Activated naive CD8-positive, alpha-beta T cell treated with anti-CD3 and anti-CD28 coated beads, Interleukin-2, amount 10 ng/mL, durations not matched to agents 7 days and 5 days (primary cell): ENCODE data around the gene CNGB1. TPM values are rescaled to one million over a fixed set of nuclear protein-coding genes. Genes with fewer than 3 reads are reported as not detected.

ENCODE experiments used
- ATAC-seq: fragments of 150-1000 bp; cut with Tn5 transposase; one replicate; pipeline ENCODE4 v1.10.0; 2021; ENCODE audit warnings: low read depth, moderate library complexity
- POLR2A ChIA-PET: fragments of 350-600 bp; sonication (Branson Sonifier 250); formaldehyde crosslinking; loops from one replicate; lab custom pipeline; 2021; ENCODE audit warnings: antibody characterized with exemption; lab: Charles Lee
- DNase-seq: peaks from one replicate; pipeline ENCODE4 v3.0.0; 2021
- H3K27ac Mint-ChIP-seq: one replicate; pipeline ENCODE4 v1.8.0; 2022; ENCODE audit warnings: mild to moderate bottlenecking, mixed read lengths
- H3K27me3 Mint-ChIP-seq: one replicate; pipeline ENCODE4 v1.8.0; 2022; ENCODE audit warnings: mild to moderate bottlenecking, moderate library complexity, mixed read lengths
- H3K36me3 Mint-ChIP-seq: one replicate; pipeline ENCODE4 v1.8.0; 2021; ENCODE audit warnings: mild to moderate bottlenecking, mixed read lengths
- H3K4me1 Mint-ChIP-seq: one replicate; pipeline ENCODE4 v1.8.0; 2021; ENCODE audit warnings: mixed read lengths
- H3K4me3 Mint-ChIP-seq: one replicate; pipeline ENCODE4 v1.8.0; 2022; ENCODE audit warnings: mild to moderate bottlenecking, moderate library complexity, mixed read lengths
- H3K9me3 Mint-ChIP-seq: one replicate; pipeline ENCODE4 v1.8.0; 2021; ENCODE audit warnings: mixed read lengths
- total RNA-seq, 2 experiments: library from RNA; stranded (reverse); gene quantifications; one replicate each; pipeline ENCODE4 v1.2.3, GENCODE V29; 2021

CNGB1 gene
- total RNA-seq, 2 experiments from 2014 or later = not detected

GRCh38 chr16:57961538-57961937, 9.4 kb downstream of the CNGB1 start:
- no peak overlapping the region for H3K4me3 Mint-ChIP-seq
- ATAC-seq (no peak), DNase-seq (no peak)
- POLR2A ChIA-PET = no interaction called here
- H3K27me3 Mint-ChIP-seq = no peaks in the 10 kb centered on the region
- H3K4me1 Mint-ChIP-seq = no peaks in the 10 kb centered on the region
- no peaks in the 10 kb centered on the region for H3K9me3 Mint-ChIP-seq
- no peaks in the 10 kb centered on the region for H3K36me3 Mint-ChIP-seq
- no peak overlapping the region for H3K27ac Mint-ChIP-seq

GRCh38 chr16:57960826-57961472, 10.0 kb downstream of the CNGB1 start:
- POLR2A ChIA-PET = no interaction called here
- no peak overlapping the region for H3K27ac Mint-ChIP-seq
- no peak for DNase-seq

DNA sequence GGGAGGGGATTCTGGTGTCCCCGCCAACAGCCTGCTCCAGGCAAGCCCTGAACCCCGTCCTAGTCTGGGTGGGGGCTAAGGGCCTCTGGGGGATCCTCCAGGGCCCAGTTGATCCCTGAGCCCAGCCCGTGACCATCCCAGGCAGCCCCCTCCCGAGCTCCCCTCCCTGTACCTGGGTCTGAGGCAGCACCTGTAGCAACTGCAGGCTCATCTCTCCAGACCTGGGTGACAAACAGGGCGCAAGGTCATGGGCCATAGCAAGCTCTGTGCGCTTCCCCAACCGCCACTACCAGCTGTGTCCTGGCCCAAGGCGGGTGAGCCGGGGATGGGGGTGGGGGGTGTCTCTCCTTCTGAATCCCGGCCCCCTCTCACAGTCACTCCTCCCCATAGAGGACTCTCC, 10.6 kb downstream of the CNGB1 start:
- no peaks in the 10 kb centered on the region for H3K4me1 Mint-ChIP-seq
- POLR2A ChIA-PET = no interaction called here
- ATAC-seq = no peak
- no peak overlapping the region for H3K27ac Mint-ChIP-seq
- no peaks in the 10 kb centered on the region for H3K27me3 Mint-ChIP-seq
- H3K36me3 Mint-ChIP-seq = no peaks in the 10 kb centered on the region
- H3K9me3 Mint-ChIP-seq = no peaks in the 10 kb centered on the region
- no peak overlapping the region for H3K4me3 Mint-ChIP-seq
- DNase-seq = no peak

More at GRCh38 chr16:57960826-57961472, 10.0 kb downstream of the CNGB1 start:
- no peaks in the 10 kb centered on the region for H3K4me1 Mint-ChIP-seq
- H3K36me3 Mint-ChIP-seq = no peaks in the 10 kb centered on the region
- no peak for ATAC-seq
- no peak overlapping the region for H3K4me3 Mint-ChIP-seq
- no peaks in the 10 kb centered on the region for H3K9me3 Mint-ChIP-seq
- H3K27me3 Mint-ChIP-seq = no peaks in the 10 kb centered on the region

GRCh38 chr16:57959804-57960203, 11.1 kb downstream of the CNGB1 start:
- no peak for DNase-seq
- Mint-ChIP-seq H3K4me3 (no peak overlapping the region), H3K9me3 (no peaks in the 10 kb centered on the region), H3K36me3 (no peaks in the 10 kb centered on the region), H3K27ac (no peak overlapping the region), H3K27me3 (no peaks in the 10 kb centered on the region), H3K4me1 (no peaks in the 10 kb centered on the region)
- POLR2A ChIA-PET = no interaction called here
- no peak for ATAC-seq

DNA sequence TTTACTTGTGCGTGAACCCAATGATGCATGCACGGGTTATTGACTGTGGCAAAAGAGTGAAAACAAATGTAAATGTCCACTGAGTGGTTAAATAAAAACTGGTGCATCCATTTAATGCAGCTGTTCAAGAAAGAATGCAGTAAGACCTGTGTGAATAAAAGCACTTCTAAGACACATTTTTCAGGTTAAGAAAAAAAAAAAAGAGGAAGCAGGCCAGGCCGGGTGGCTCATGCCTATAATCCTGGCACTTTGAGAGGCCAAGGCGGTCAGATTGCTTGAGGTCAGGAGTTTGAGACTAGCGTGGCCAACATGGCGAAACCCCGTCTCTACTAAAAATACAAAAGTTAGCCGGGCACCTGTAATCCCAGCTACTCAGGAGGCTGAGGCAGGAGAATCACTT, 11.8 kb downstream of the CNGB1 start:
- Mint-ChIP-seq H3K27me3 (no peaks in the 10 kb centered on the region), H3K27ac (no peak overlapping the region), H3K36me3 (no peaks in the 10 kb centered on the region), H3K4me1 (no peaks in the 10 kb centered on the region), H3K9me3 (no peaks in the 10 kb centered on the region), H3K4me3 (no peak overlapping the region)
- POLR2A ChIA-PET = no interaction called here
- ATAC-seq = no peak
- no peak for DNase-seq

- DNase-seq (no peak), ATAC-seq (no peak)
- no peak overlapping the region for H3K27ac Mint-ChIP-seq
- H3K9me3 Mint-ChIP-seq = no peaks in the 10 kb centered on the region
- no peaks in the 10 kb centered on the region for H3K27me3 Mint-ChIP-seq
- no peaks in the 10 kb centered on the region for H3K4me1 Mint-ChIP-seq
- H3K36me3 Mint-ChIP-seq = no peaks in the 10 kb centered on the region
- POLR2A ChIA-PET = interaction anchor here (0.6 kb wide), 1 partner anchor 311 kb away, joined by 3 read pairs; no protein-coding TSS in a partner anchor
- no peak overlapping the region for H3K4me3 Mint-ChIP-seq
These were observed 12.4 kb downstream of the CNGB1 start for GRCh38 chr16:57958544-57958943.

GRCh38 chr16:57957673-57958392, 13.1 kb downstream of the CNGB1 start:
- ATAC-seq (no peak), DNase-seq (no peak)
- Mint-ChIP-seq H3K4me1 (no peaks in the 10 kb centered on the region), H3K9me3 (no peaks in the 10 kb centered on the region), H3K36me3 (no peaks in the 10 kb centered on the region), H3K27ac (no peak overlapping the region), H3K27me3 (no peaks in the 10 kb centered on the region), H3K4me3 (no peak overlapping the region)
- POLR2A ChIA-PET = no interaction called here

- Mint-ChIP-seq H3K27ac (no peak overlapping the region), H3K36me3 (no peaks in the 10 kb centered on the region), H3K4me1 (no peaks in the 10 kb centered on the region), H3K4me3 (no peak overlapping the region), H3K27me3 (no peaks in the 10 kb centered on the region), H3K9me3 (no peaks in the 10 kb centered on the region)
- DNase-seq (no peak), ATAC-seq (no peak)
- POLR2A ChIA-PET = no interaction called here
These were observed 13.8 kb downstream of the CNGB1 start for GRCh38 chr16:57956924-57957672.

- Mint-ChIP-seq H3K27ac (no peak overlapping the region), H3K27me3 (no peaks in the 10 kb centered on the region), H3K36me3 (no peaks in the 10 kb centered on the region), H3K9me3 (no peaks in the 10 kb centered on the region), H3K4me1 (no peaks in the 10 kb centered on the region), H3K4me3 (no peak overlapping the region)
- POLR2A ChIA-PET = no interaction called here
- DNase-seq (no peak), ATAC-seq (no peak)
These were observed 14.6 kb downstream of the CNGB1 start for GRCh38 chr16:57956270-57956808.

DNA sequence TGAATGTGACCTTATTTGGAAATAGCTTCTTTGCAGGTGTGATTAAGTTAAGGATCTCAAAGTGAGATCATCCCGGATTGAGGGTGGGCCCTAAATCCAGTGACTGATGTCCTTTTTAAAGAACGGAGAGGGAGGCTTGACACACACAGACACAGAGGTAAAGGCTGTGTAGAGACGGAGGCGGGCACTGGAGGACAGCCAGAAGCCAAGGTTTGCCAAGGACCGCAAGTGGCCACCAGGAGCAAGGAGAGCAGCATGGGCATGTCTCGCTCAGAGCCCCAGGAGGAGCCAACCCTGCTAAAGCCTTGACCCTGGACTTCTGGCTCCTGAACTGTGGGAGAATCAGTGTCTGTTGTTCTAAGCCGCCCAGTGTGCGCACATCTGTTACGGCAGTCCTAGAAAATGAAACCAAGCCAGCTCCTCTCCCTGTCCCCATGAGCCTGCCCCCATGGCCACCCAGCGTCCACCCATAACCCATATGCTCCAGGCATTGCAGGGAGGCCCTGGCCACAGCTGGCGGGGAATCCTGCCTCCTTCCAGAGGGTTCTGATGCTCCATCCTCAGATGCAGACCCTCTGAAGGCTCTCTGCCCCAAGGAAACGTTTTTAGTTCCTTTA, 15.2 kb downstream of the CNGB1 start:
- ATAC-seq = no peak

GRCh38 chr16:57953857-57954256, 17.1 kb downstream of the CNGB1 start:
- H3K4me1 Mint-ChIP-seq = no peaks in the 10 kb centered on the region
- no peak for ATAC-seq
- H3K27me3 Mint-ChIP-seq = no peaks in the 10 kb centered on the region
- H3K36me3 Mint-ChIP-seq = no peaks in the 10 kb centered on the region
- H3K4me3 Mint-ChIP-seq = no peak overlapping the region
- no peak for DNase-seq
- POLR2A ChIA-PET = no interaction called here
- H3K27ac Mint-ChIP-seq = no peak overlapping the region
- no peaks in the 10 kb centered on the region for H3K9me3 Mint-ChIP-seq

More for the DNA sequence above, 15.2 kb downstream of the CNGB1 start:
- no peak for DNase-seq
- no peak overlapping the region for H3K27ac Mint-ChIP-seq
- POLR2A ChIA-PET = no interaction called here
- no peak overlapping the region for H3K4me3 Mint-ChIP-seq
- H3K36me3 Mint-ChIP-seq = no peaks in the 10 kb centered on the region
- H3K9me3 Mint-ChIP-seq = no peaks in the 10 kb centered on the region
- H3K27me3 Mint-ChIP-seq = no peaks in the 10 kb centered on the region
- H3K4me1 Mint-ChIP-seq = no peaks in the 10 kb centered on the region

DNA sequence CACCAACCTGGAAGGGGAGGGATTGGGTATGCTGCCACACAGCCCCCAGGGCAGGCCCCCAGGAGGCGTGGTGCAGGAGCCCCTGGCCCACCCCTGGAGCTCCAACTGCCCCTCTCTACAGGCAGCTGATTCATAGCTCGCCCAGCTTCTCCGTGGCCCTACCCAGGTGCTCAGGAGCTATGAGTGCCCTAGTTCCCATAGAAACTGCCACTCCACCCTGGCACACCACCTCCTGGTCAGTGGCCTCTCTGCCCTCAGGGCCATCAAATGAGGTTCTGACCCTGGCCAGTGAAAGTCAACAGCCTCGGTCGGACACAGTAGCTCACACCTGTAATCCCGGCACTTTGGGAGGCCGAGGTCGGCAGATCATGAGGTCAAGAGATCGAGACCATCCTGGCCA, 18.0 kb downstream of the CNGB1 start:
- Mint-ChIP-seq H3K27me3 (no peaks in the 10 kb centered on the region), H3K9me3 (no peaks in the 10 kb centered on the region), H3K4me1 (no peaks in the 10 kb centered on the region), H3K4me3 (no peak overlapping the region), H3K27ac (no peak overlapping the region), H3K36me3 (no peaks in the 10 kb centered on the region)
- POLR2A ChIA-PET = no interaction called here
- ATAC-seq = no peak
- no peak for DNase-seq

GRCh38 chr16:57951204-57951960, 19.5 kb downstream of the CNGB1 start:
- ATAC-seq (no peak), DNase-seq (no peak)
- Mint-ChIP-seq H3K36me3 (no peaks in the 10 kb centered on the region), H3K27me3 (no peaks in the 10 kb centered on the region), H3K4me1 (no peaks in the 10 kb centered on the region), H3K4me3 (no peak overlapping the region), H3K9me3 (no peaks in the 10 kb centered on the region), H3K27ac (no peak overlapping the region)
- POLR2A ChIA-PET = no interaction called here
